Measurements from ENCODE around the gene ANAPC5.

ANAPC5 gene

DNA sequence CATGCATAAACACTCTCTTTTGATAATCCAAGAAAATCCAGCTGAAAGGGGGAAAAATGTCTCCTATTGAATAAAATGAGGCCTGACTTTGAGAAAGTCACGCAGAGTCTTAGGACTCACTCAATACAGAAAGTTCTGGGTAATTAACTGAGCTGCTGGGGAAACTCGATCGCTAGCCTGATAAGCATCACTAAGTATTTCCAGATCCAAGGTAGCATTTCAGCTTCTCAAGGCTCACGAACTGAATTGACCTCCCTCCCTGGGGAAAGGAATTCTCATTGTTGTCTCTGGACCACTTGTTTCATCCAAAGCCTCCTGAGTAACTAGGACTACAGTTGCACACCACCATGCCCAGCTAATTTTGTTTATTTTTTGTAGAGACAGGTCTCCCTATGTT is 13.8 kb upstream of the ANAPC5 start:
- no peak for DNase-seq (ENCODE audit: low spot score)

DNA sequence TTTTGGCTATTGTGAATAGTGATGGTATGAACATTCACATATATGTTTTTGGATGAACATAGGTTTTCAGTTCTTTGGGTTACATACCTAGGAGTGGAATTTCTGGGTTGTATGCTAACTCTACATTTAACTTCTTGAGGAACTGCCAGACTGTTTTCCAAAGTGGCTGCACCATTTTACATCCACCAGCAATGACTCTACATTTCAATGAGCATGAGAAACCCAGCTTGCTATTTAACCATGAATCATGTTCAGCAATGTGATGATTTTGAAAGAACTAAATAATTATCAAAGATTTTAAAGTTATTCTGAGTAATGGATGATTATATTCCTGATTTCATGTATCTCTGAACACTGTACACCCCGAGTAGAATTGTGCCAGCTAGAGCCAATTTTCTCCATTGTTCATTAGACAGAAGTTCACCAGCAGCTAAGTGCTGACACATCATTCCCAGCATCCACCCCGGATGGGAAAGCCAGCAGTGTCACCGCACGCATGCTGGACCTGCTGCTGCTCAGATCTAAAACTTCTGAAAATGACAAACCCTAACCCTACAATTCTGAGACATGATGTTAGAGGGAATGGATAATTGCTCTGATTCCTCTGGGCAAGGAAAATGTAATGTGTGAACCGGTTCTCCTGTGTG is 13.3 kb upstream of the ANAPC5 start:
- no peak for DNase-seq (ENCODE audit: low spot score)

- no peak for DNase-seq (ENCODE audit: low spot score)
Observed at GRCh38 chr12:121364683-121365121, 12.5 kb upstream of the ANAPC5 start.

DNA sequence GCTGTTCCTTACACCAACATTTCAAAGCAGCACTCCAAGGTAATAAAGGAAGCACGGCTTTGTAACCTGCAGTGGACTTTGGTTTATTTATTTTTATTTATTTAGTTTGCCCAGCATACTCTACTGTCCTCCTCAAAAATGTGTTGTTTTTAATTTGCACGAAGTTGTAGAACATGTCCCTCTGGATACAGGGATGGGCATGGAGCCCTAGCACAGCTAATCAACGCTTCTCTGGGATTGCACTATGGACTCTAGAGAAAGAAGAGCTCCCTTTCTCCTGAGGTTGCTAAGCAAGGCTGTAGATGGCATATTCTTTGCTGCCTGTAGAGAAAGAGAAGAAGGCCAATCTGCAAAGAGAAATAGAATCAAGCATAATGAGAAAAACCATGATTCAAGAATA is 5.9 kb upstream of the ANAPC5 start:
- no peak for DNase-seq (ENCODE audit: low spot score)

- DNase-seq (ENCODE audit: low spot score), result no peak
Observed at GRCh38 chr12:121357331-121357730, 5.1 kb upstream of the ANAPC5 start.

DNA sequence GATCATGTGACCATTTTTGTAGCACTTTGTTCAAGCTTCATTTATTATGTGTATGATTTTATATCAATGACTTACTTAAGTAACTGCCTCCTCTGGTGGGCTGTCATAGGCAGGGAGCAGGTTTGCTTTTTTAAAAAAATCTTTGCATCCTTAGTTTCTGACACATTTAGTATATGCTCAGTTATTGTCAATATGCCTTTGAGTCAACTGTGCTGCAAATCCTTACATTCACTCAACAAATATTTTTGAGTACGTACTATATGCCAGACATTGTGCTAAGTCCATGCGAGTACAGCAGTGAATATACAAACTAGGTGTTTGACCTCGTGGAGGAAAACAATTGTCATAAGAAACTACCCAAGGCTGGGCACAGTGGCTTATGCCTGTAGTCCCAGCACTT is 4.4 kb upstream of the ANAPC5 start:
- DNase-seq (ENCODE audit: low spot score), result no peak

GRCh38 chr12:121355818-121356217 is 3.6 kb upstream of the ANAPC5 start:
- no peak for DNase-seq (ENCODE audit: low spot score)

DNA sequence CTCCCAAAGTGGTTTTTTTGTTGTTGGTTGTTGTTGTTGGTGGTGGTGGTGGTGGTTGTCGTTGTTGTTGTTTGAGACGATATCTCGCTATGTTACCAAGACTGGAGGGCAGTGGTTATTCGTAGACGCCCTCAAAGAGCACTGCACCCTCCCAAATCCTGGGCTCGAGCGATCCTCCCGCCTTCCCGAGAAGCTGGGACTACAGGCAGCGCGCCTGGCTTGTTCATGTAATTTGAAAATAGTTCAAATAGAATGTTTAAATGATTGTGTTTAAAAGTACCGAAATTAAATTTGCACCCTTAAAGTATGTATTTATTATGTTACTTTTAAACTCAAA is 439 bp upstream of the ANAPC5 start:
- DNase-seq (ENCODE audit: low spot score), result no peak

DNA sequence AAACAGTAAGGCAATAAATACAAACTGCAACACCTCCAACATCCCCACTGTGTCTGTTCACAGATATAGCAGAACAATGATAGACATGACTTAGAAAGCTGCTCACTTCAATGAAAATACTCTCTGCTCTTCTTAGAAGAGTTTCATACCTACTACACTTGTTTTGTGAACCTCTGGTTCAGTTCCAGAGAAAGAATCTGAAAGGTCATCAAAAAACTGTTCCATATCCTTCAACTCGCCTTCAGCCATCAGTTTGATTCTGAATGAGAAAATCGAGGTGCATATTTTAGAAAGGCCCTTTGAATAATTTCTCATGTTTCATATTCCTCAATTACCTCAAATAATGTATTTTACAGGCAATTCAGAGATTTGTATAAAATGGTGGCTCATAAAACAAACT is 5.5 kb downstream of the ANAPC5 start:
- DNase-seq (ENCODE audit: low spot score), result no peak

- DNase-seq (ENCODE audit: low spot score), result no peak
Observed at GRCh38 chr12:121345151-121345815, 6.9 kb downstream of the ANAPC5 start.

DNA sequence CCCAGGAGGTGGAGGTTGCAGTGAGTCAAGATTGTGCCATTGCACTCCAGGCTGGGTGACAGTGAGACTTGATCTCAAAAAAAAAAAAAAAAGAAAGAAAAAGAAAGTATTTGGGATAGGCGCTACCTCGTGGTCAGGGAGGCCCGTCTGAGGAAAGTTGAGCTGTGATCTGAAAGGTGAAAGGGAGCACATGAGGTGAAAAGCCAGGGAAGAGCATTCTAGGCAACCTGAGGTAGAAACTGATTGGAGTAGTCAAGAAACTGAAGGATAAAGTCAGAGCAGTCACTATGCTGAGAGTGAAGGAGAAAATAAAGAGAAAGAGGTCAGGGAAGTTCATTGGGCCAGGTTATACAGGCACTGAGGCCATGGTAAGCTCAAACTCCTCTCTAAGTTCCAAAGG is 7.7 kb downstream of the ANAPC5 start:
- DNase-seq (ENCODE audit: low spot score), result no peak

- no peak for DNase-seq (ENCODE audit: low spot score)
Observed at GRCh38 chr12:121337416-121337815, 14.8 kb downstream of the ANAPC5 start.

DNA sequence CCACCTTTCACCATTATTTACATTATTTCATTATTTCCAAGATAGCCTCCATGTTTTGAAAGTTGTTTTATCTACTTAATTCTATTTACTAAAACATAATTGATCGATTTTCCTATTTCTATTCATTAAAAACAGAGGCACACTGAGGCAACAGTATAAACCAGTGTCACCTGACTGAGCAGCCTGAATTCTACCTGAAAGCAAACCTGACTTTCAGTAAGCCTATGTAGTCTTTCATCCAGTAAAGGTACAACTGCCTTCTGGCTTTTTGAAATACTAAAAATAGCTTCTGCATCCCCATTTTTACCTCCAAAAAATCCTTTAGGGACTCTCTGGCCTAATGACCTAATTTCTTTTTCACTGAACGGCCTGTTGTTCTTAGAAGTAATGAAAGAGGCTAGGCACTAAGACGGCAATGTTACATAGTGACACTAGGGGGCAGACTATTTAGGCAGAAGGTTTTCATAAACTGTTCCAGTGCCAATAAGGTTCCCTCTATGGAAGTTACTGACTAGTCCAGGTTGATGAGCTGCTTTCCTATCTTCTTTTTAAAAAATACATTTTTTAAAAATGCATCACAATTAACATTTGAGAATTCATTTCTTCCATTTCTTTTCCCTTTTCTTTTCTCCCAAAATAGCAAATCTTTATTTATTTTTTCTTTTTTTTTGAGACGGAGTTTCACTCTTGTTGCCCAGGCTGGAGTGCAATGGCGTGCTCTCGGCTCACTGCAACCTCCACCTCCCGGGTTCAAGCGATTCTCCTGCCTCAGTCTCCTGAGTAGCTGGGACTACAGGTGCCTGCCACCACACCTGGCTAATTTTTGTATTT is 17.5 kb downstream of the ANAPC5 start:
- peak; percentile 60 for DNase-seq (ENCODE audit: low spot score)

DNA sequence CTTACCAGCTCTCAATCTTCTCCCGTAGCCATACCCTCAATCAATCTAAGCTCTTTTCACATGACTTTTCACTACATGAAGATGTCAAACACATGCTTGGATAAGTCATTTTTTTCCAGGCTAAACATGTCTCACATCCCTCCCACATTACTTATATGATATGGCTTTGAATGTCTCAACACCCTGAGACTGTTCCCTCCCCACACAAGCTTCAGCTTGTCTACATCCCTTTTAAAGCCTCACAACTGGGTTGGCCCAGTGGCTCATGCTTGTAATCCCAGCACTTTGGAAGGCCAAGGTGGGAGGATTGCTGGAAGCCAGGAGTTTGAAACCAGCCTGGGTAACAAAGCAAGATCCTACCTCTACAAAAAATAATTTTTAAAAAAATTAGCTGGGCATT is 18.5 kb downstream of the ANAPC5 start:
- no peak for DNase-seq (ENCODE audit: low spot score)

DNA sequence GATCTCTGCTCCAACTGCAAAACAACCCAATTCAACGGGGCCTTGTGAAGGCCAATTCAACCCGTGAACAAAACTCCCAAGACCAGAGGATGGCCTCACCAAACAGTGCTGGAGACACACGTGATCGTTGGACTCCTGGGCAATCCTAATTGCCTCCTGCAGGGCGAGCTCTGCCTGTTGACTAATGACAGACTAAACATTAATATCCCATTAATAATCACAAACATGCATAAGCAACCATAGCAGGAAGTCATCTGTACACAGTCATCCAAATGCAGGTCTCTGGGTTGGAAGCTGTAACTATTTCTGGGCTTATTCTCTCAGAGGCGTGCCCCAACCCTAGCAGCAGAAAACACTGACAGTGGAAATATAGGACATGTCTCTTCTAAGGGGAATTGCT is 21.0 kb downstream of the ANAPC5 start:
- DNase-seq (ENCODE audit: low spot score), result no peak

DNA sequence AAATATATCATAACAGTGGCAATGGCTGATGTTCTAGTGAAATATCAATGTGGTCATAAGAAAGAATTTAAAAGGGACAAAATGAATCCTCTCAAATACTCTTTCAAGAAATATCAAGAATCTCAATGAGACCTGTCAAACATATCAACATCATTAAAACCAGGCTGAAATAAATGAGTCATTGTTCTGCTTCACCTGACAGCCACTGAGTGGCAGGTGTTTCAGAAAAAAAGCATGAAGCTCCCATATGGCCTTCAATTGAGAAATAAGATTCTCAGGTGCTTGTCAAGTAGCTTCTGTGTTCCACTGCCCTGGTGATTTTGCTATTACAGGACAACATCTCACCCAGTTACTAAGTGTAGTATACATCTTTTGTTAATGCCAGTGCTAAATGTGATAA is 21.5 kb downstream of the ANAPC5 start:
- no peak for DNase-seq (ENCODE audit: low spot score)

DNA sequence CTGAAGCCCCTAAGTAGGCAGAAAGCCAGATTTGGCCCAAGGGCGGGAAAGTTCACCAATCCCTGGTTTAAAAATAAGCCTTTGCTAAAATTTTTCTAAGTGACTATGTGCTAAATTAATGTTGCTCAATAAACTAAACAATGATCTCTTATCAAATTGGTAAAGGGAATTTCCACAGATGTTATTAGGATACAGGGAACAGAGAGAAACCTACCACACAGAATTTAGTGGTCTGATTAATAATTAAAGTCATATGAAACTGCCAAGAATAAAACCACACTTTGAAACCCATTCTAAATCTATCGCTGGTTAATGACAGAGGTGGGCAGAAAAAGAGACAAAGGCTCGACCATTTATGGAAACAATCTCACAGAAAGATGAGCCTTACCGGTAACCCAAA is 22.0 kb downstream of the ANAPC5 start:
- no peak for DNase-seq (ENCODE audit: low spot score)

GRCh38 chr12:121328620-121329019 is 23.6 kb downstream of the ANAPC5 start:
- no peak for DNase-seq (ENCODE audit: low spot score)

DNA sequence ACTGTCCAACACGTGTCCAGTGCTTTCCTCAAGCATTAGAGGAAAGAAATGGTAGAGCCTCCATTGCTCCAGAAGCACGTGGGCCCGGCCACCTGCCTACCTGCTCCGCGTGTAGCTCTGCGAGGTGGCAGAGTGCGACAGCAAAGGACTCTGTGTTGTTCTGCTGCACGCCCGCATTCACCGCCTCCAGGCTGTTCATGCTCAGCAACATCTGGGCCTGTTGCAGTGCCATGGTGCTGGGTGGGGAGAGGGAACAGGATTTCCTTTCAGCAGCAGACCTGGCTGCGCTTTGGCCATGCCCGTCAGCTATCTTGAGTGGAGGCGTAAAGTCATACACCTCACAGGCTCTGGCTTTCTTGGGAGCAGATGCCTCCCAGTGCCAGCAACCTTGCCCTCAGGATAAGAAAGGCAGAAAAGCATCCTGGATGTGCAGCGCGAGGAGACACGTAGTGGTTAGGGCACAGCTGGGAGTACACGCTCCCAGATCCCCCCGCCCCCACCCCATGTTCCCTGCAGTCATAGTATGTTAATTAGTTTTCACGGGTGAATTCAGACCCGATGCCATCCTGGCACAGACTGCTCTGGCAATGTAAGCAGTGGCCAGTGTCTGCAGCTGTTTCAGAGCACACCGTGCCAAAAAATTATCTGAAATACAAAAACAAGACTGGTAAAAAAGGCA is 25.1 kb downstream of the ANAPC5 start:
- no peak for DNase-seq (ENCODE audit: low spot score)

- no peak for DNase-seq (ENCODE audit: low spot score)
Observed at GRCh38 chr12:121325922-121326396, 26.3 kb downstream of the ANAPC5 start.

DNA sequence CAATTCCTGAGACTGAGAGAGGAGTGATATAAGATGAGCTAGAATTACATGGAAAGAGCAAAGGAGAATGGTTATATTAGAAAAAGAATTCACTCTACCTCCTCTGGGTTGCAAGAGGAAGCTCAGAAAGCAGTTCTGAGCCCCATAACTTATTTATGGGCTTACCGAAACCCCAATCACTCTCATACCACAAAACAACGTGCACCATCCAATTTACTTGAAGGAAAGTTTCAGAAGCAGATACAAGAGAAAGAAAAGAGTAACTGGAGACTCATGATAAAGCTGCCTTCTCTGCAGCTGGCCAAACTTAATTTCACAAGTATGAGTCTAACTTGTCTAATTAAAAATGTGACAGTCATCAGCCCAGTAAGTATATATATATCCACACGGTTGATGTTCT is 28.3 kb downstream of the ANAPC5 start:
- DNase-seq (ENCODE audit: low spot score), result no peak

GRCh38 chr12:121318121-121318520 is 34.1 kb downstream of the ANAPC5 start:
- no peak for DNase-seq (ENCODE audit: low spot score)

GRCh38 chr12:121314431-121314830 is 37.8 kb downstream of the ANAPC5 start:
- no peak for DNase-seq (ENCODE audit: low spot score)
